SH-SY5Y (cell line): ENCODE data around the gene HADH.

Experiments used
- GATA2 ChIP-seq: IDR thresholded peaks from 2 replicates; pipeline ENCODE4 v1.6.1; 2011; ENCODE audit warnings: mild to moderate bottlenecking, low read depth, low read length
- GATA3 ChIP-seq: IDR thresholded peaks from 2 replicates; pipeline ENCODE4 v1.6.1; 2011; ENCODE audit warnings: low read depth, mild to moderate bottlenecking, low read length, moderate library complexity

HADH gene

DNA sequence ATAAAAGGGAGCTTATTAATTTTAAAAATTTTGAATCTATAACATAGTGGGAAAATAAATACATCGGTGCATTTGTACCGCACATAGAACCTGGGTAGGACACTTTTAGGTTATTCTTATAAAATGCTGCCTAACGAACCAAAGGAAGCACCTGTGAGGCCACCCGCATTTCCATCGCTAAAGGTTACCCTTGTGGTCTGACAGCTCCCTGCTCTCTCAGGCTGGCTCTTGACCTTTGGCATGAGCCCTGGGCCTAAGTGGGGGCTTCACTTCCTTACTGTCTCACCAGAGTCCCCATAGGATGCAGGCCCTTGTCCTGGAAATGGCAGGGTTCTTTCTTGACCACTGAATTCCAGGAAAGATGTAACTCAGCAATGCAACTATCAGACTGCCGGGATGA lies 46.0 kb downstream of the HADH start:
- TF ChIP-seq GATA2 (no peak), GATA3 (no peak)

DNA sequence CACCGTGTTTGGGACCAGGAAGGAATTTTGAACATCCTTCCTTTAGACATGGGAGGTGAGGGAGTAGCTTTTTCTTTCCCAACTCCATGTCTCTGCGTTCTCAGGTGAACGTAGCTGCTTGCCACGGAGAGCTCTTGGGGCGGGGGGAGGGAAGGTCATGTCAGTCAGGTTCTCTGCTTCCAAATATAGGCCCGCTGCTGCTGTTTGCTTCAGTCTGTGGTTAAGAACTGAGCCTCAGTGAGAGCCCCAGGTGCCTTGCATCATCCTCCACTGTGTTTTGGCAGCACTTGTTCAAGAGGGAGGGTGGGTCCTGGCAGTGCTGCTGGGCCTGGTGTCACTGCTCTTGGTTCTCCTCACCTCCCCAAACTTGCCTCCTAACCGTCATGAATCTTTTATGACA lies 46.5 kb downstream of the HADH start:
- TF ChIP-seq GATA3 (no peak), GATA2 (no peak)

DNA sequence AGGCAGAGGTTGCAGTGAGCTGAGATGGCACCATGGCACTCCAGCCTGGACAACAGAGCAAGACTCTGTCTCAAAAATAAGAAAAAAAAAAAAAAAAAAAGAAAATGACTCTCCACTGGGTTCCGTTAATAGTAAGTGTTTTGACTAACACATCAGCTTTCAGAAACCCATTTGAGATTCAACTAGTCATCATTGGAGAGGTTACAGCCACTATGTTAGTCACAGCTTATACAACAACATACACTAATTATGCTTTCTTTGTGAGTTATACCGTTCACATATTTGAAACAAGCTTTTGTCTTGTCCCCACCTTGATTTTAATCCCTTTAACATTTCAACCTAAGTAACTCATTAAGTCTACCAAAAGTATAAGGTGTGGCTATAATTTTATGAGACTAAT lies 48.2 kb downstream of the HADH start:
- TF ChIP-seq GATA3, result no peak
- no peak for TF ChIP-seq GATA2

DNA sequence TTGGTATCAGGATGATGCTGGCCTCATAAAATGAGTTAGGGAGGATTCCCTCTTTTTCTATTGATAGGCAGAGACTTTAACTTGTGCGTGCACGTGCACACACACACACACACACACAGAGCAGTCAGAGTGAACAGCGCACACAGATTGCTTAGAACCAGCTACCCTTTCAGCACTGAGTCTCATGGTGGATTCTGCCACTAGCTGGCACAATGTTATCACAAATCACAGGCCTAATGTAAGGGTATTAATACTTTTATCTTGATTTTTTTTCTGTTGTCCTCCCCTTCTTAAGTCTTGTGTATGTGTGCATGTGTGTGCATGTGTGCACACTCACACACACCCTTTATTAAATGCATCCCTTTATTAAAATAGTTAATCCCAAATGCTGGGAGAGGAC lies 53.2 kb downstream of the HADH start:
- TF ChIP-seq GATA3 (no peak), GATA2 (no peak)

DNA sequence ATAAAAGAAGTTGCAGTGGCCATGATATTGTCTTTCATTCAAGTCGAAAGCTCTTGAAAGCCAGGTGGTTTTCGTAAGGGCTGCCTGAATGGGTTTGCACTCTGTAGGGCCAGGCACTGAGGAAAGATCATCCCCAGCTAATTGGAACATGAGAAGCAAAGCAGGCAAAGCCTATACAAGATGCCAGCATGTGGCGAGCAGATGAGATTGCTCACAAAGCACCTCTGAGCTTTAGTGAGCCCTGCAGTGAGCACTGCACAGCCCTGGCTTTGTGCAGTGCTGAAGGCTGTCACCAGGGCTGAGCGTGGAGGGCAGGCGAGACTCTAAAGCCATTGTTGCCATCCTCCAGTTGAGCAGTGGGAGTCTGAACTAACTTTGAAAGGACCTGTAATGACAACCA lies 53.8 kb downstream of the HADH start:
- no peak for TF ChIP-seq GATA3
- TF ChIP-seq GATA2, result no peak

DNA sequence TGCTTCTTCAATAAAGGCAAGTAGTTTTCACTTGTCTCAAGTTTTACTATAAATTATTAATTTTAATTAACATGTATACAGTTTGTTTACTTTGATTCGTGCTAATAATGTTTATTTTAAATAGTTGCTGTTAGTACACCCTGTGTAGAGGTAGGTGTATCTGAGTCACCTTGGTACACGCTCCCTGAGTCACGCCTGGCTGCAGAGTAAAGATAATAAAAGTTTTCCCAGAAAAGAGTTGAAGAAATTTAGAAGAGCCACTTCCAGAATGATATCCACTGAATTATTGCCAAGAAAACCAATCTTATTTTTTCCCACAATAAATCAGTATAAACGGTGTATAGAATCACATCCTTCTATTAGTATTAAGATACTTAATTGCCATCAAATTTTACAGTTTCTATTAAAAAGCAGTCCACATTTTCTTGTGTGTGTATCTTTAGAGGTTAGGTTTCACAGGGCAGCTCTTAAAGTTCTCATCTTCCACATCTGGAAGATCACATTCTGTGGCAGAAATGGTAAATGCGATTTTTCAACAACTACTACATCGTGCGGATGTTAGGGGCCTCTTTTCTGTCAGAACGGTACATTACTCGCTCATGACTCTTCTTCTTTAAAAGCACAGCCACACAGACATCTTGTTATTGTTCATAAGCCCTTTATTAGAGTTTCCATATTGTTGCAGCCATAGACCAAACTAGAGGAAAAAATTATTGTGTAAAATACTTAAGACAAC lies 55.4 kb downstream of the HADH start:
- TF ChIP-seq GATA2, result no peak

DNA sequence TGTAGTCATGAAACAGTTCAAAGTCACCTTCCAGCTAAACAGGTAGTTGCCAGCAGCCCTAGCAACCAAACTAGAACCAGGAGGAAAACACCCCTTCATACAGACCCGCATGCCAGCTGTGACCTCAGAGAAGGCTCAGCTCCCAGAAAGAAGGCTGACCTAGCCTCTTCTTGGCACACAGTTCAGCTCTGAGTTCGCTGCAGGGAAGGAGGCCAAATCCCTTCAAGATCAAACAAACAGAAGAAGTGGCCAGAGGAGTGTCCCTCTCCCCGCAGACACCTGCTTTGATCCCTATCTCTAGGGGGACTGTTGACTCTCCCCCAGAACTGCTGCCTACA lies 56.0 kb downstream of the HADH start:
- TF ChIP-seq GATA2 (no peak), GATA3 (no peak)

DNA sequence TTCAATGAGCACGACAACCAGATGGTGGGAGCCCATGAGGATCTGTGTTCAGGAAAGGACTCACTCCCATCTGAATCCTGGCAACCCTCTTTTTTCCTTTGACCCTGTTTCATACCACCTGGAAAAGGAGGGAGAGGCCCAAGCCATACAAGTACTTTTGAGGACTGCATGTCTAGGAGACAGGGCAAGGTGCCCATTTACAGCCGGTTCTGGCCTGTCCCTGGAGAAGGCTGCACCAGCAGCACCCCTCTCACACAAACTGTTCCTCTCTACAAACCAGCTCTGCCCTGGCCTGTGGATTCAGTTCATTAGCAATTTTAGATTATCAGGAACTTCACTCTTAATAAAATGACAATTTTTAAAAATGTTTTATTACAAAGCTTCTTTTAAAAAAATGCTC lies 57.5 kb downstream of the HADH start:
- TF ChIP-seq GATA2, result no peak
- TF ChIP-seq GATA3, result no peak

DNA sequence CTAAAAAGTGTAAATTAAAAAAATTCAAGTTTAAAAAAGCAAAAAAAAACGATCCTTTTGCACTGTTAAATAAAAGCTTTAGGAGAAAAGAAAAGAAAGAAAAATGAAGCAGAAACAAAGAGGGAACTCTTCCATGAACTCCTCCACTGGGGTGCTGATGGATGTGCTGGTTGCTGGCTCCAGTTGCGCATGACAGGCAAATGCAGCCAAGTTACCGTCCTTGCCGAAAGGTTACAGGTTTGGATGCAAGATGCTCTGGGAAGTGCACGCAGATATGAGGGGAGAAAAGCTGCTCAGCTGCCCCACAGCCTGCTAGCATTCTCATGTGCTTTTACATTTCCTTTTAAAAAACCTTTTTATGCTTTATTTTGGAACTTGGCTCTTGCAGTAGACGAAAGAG lies 58.5 kb downstream of the HADH start:
- TF ChIP-seq GATA3 (no peak), GATA2 (no peak)

DNA sequence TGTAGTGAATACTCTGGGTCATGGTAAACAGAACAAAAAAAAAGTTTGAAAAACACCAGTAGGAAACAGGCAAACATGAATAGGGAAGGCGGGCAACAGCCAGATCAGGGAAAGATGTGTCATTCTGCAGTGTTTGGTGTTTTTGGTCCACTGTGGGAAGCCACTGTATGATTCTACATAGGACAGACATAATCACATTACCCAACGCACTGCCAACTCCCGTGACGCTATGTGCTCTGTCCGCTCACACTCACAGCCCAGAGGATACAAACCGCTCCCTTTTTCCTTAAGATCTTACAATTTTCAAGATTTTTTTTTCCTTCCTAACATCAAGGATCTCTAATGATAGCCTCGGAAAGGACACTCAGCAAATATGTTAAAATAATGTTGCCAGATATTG lies 59.3 kb downstream of the HADH start:
- no peak for TF ChIP-seq GATA2
- TF ChIP-seq GATA3, result no peak

DNA sequence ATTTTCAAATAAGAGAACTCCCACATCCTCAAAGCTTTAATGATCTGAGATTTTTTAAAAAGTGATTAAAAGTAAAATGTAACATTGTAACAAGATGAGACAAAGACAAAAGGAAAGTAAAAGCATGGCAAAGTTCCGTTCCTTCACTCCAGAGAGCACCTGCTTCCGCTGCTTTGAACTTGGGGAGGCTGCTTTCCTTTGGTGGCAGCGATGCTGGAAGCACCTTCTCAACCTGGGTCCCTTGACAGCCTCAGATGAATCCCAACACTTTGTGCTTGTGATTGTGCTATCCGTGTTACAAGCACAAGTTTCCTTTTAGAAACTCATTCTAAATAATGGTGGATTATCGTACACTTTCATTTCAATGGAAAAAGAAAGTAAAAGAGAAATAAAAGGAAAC lies 59.7 kb downstream of the HADH start:
- TF ChIP-seq GATA2 (no peak), GATA3 (no peak)

DNA sequence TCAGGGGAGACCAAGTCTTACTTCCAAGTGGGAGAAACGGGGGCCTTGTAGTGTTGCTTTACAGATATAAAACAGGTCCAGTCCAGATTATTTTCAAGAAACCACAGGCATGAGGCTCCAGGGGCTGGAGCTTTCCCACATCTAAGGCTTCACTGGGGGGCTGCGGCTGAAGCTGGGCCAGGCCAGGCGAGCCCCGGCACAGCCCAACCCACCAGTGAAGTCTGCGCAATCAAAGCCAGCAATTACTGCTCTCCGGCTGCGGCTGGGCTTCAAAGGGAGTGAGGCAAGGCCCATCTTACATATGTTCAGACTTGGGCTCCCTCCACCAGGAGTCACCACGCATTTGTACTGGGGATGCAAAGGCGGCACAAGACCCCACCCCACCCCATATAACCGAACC lies 61.7 kb downstream of the HADH start:
- TF ChIP-seq GATA3 (no peak), GATA2 (no peak)

DNA sequence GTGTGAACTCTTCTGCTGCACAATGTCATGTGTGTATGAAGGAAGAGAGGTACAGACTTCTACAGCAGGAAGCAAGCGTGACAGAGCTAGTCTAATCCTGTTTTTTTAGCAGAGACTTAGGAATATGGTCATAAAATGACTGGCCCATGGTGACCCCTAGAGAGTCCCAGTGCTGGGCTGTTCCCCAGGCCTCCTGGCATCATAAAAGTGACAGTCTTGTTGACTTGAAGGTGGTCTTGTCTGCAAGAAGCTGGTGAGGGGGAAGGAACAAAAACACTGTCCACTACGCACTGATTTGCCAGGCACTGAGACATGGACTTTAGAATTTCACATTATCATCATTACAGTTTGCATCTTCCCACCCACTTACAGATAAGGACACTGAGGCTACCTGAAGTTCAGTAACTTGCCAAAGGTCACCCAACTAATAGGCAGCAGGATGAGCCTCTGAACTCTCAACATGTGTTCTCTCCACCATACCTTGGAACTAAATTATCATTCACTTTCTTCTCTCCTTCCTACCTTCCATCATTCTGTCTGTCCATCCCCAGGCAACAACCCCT lies 63.0 kb downstream of the HADH start:
- no peak for TF ChIP-seq GATA3
- no peak for TF ChIP-seq GATA2

DNA sequence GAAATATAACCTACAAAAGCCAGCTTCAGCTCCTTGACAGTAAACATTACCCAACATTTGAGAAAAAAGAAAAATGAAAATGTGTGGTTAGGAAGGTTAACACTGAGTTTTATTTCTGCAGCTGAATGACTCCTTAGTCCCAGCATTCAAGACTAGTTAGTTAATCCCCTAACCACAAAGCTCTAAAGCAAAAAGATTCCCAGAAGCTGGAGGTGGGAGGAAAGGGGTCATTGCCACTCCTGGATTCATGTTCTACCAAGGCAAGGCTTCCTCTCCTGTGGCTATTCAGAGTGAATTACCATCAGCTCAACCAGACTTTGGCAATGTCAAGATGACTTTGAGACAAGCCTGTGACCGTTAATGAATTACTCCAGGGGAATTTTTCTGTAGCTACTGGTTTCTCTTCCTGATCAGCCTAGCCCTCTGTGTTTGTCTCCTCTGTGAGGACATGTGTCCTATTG lies 63.6 kb downstream of the HADH start:
- TF ChIP-seq GATA2, result no peak
- TF ChIP-seq GATA3, result no peak

DNA sequence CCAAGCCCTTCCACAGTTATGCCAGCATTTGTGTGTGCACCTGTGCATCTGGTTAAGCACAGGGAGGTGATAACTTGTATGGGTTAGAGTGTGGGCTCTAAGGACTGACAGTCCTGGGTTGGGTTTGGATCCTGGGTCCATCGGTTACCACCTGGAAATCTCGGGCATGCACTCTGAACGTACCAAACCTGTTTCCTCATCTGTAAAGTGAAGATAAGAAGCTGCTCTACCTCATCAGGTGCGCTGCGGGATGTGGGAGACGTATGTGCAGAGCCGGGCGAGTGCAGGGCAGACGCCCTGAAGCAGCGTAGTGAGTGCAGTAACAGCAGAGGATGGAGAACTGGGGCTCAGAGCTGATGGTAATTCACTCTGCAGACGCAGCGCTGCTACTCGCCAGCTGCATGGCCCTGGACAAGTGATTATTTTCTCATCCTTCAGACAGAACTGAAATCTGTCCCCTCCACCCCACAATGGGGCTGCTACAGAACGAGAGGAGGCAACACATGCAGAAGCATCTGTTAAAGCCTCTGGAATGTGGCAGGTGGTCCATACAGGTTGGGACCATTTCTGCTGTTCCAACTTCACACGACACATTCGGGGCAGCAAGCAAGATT lies 64.4 kb downstream of the HADH start:
- TF ChIP-seq GATA3, result no peak
- no peak for TF ChIP-seq GATA2
